ENCODE data around the gene KLHL29. TPM values are rescaled to one million over a fixed set of nuclear protein-coding genes. Genes with fewer than 3 reads are reported as not detected.

KLHL29 gene
- total and polyA plus RNA-seq, 2 of the 13 experiments (the other 11 are each of a cell fraction or from before 2014, with no cell fraction given): 0.01 TPM; not detected in 1

- FAIRE-seq (no peak), DNase-seq (ENCODE audit: low spot score) (no peak), ATAC-seq (peak; percentile 50)
- peaks cover 34% of the 10 kb centered on the region for H3K4me1 ChIP-seq (ENCODE audit: insufficient read depth, low read length)
- no peak overlapping the region for H2AFZ ChIP-seq (ENCODE audit: low read length)
- H3K9me3 ChIP-seq (ENCODE audit: low read length): no peaks in the 10 kb centered on the region
- WGBS (ENCODE audit: low lambda C conversion rate): 9% methylated on average over 7 of the region's 7 CpGs
- no peak overlapping the region for H3K4me3 ChIP-seq (replicated peaks in 1 of 3; ENCODE audit: insufficient read depth in 1 of 3, low read depth in 2 of 3, low read length in 3 of 3)
- POLR2A ChIA-PET: no interaction called here
- H3K36me3 ChIP-seq (replicated peaks in 1 of 2; ENCODE audit: control insufficient read depth in 1 of 2, insufficient read depth in 2 of 2, low read length in 2 of 2): no peaks in the 10 kb centered on the region
- TF ChIP-seq, protein P1, sequence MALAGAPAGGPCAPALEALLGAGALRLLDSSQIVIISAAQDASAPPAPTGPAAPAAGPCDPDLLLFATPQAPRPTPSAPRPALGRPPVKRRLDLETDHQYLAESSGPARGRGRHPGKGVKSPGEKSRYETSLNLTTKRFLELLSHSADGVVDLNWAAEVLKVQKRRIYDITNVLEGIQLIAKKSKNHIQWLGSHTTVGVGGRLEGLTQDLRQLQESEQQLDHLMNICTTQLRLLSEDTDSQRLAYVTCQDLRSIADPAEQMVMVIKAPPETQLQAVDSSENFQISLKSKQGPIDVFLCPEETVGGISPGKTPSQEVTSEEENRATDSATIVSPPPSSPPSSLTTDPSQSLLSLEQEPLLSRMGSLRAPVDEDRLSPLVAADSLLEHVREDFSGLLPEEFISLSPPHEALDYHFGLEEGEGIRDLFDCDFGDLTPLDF (CRISPR knock-in tag; IDR thresholded peaks at IDR 0.05): no peak
- TF ChIP-seq, protein P2, sequence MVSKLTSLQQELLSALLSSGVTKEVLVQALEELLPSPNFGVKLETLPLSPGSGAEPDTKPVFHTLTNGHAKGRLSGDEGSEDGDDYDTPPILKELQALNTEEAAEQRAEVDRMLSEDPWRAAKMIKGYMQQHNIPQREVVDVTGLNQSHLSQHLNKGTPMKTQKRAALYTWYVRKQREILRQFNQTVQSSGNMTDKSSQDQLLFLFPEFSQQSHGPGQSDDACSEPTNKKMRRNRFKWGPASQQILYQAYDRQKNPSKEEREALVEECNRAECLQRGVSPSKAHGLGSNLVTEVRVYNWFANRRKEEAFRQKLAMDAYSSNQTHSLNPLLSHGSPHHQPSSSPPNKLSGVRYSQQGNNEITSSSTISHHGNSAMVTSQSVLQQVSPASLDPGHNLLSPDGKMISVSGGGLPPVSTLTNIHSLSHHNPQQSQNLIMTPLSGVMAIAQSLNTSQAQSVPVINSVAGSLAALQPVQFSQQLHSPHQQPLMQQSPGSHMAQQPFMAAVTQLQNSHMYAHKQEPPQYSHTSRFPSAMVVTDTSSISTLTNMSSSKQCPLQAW (CRISPR knock-in tag; IDR thresholded peaks at IDR 0.05): 0 out of 2 replicates have a peak, but pooled peaks have one; percentile 41
- peak overlapping the region; percentile 45 for H3K4me2 ChIP-seq (ENCODE audit: low read depth, low read length)
- no peak overlapping the region for H3K27ac ChIP-seq (ENCODE audit: extremely low read length, insufficient read depth, low read length)
- H3K79me2 ChIP-seq (ENCODE audit: insufficient read depth, low read length): no peaks in the 10 kb centered on the region
- intact Hi-C loops (cut with micrococcal nuclease; ENCODE audit: unreplicated experiment): no loop called here
- CTCF ChIA-PET (ENCODE audit: low intra/inter-chr PET ratio, low total read pairs): no interaction called here
- H3K9ac ChIP-seq (ENCODE audit: insufficient read depth, low read depth, low read length): no peak overlapping the region
- peaks cover 10 to 69% of the 10 kb centered on the region in 2 experiments; a peak in 4 of 5 replicates for H3K27me3 ChIP-seq (ENCODE audit: control insufficient read depth in 1 of 2, insufficient read depth in 2 of 2, low read length in 2 of 2)
- no peaks in the 10 kb centered on the region; the same call in 1 of the 2 replicates for H4K20me1 ChIP-seq (ENCODE audit: insufficient read depth, low read length)
- in situ Hi-C loops (cut with HindIII; ENCODE audit: extremely low pct_ligation_motif_present, low pct_unique_long_range_greater_than_20kb): no loop called here
- BruUV-seq (replicated peaks): no TSS peak
Observed at GRCh38 chr2:23503682-23504081, 118.7 kb downstream of the KLHL29 start.

DNA sequence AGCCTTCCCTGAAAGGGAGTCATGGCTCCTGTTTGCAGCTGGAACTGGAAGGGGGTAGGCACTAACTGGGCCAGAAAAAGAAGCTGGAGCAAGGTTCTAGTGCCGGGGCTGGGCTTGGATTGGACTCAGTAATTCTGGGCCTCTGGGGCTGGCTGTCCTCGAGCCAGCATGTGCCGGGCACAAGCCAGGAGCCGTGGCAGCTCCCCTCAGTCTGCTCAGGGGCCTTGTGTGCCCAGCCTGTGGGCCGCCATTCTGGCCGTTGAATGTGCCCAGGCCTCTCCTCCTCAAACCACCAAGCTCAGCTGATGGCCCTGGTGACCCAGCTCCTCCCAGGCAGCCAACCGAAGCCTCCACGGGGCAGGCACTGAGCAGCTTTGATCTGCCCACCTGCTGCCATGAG, 119.6 kb downstream of the KLHL29 start:
- POLR2A ChIA-PET: no interaction called here
- in situ Hi-C loops (cut with HindIII; ENCODE audit: extremely low pct_ligation_motif_present, low pct_unique_long_range_greater_than_20kb) (no loop called here), intact Hi-C loops (cut with micrococcal nuclease; ENCODE audit: unreplicated experiment) (no loop called here)
- H3K79me2 ChIP-seq (ENCODE audit: insufficient read depth, low read length): no peaks in the 10 kb centered on the region
- H3K4me2 ChIP-seq (ENCODE audit: low read depth, low read length): no peak overlapping the region
- DNase-seq (ENCODE audit: low spot score): no peak
- no peaks in the 10 kb centered on the region; the same call in 1 of the 2 replicates for H4K20me1 ChIP-seq (ENCODE audit: insufficient read depth, low read length)
- ATAC-seq: no peak
- H3K9me3 ChIP-seq (ENCODE audit: low read length): no peaks in the 10 kb centered on the region
- H2AFZ ChIP-seq (ENCODE audit: low read length): no peak overlapping the region
- H3K4me1 ChIP-seq (ENCODE audit: insufficient read depth, low read length): peaks cover 34% of the 10 kb centered on the region
- 50% methylated on average over 8 of the region's 8 CpGs for WGBS (ENCODE audit: low lambda C conversion rate)
- H3K9ac ChIP-seq (ENCODE audit: insufficient read depth, low read depth, low read length): no peak overlapping the region
- no peak overlapping the region for H3K4me3 ChIP-seq (replicated peaks in 1 of 3; ENCODE audit: insufficient read depth in 1 of 3, low read depth in 2 of 3, low read length in 3 of 3)
- no peak overlapping the region for H3K27ac ChIP-seq (ENCODE audit: extremely low read length, insufficient read depth, low read length)
- no peak for FAIRE-seq
- no peaks in the 10 kb centered on the region for H3K36me3 ChIP-seq (replicated peaks in 1 of 2; ENCODE audit: control insufficient read depth in 1 of 2, insufficient read depth in 2 of 2, low read length in 2 of 2)
- H3K27me3 ChIP-seq (ENCODE audit: control insufficient read depth in 1 of 2, insufficient read depth in 2 of 2, low read length in 2 of 2): peaks cover 7 to 61% of the 10 kb centered on the region in 2 experiments
- no TSS peak for BruUV-seq (replicated peaks)
- CTCF ChIA-PET (ENCODE audit: low intra/inter-chr PET ratio, low total read pairs): no interaction called here
- TF ChIP-seq ZNF570 (CRISPR knock-in tag; IDR thresholded peaks at IDR 0.05; ENCODE audit: borderline replicate concordance) (no peak), ZNF343 (CRISPR knock-in tag; IDR thresholded peaks at IDR 0.05) (no peak), NFAT5 (CRISPR knock-in tag; IDR thresholded peaks at IDR 0.05) (no peak), ARNT2 (CRISPR knock-in tag; IDR thresholded peaks at IDR 0.05; ENCODE audit: low read depth) (no peak), JUNB (CRISPR knock-in tag; IDR thresholded peaks at IDR 0.05; ENCODE audit: borderline replicate concordance) (no peak), SAFB2 (CRISPR knock-in tag; IDR thresholded peaks at IDR 0.05; ENCODE audit: borderline replicate concordance, low read depth) (no peak)

Measured in HepG2 (cell line).